ACC112 (cell line): Measurements from ENCODE around the gene GPRIN3.

Source experiments
- H2AFZ ChIP-seq: fragments of 200-600 bp; sonication (generic); one replicate; pipeline ENCODE4 v1.6.0; 2017; ENCODE audit warnings: antibody characterized with exemption, low read length; ENCODE audit not compliant: unreplicated experiment
- H3K27ac ChIP-seq: fragments of 200-600 bp; sonication (generic); 2 replicates; pipeline ENCODE4 v1.5.1; 2014; ENCODE audit warnings: low read depth, mild to moderate bottlenecking, antibody characterized with exemption, low read length, moderate library complexity
- H3K27me3 ChIP-seq: fragments of 200-600 bp; sonication (generic); 2 replicates; pipeline ENCODE4 v1.6.1; 2014; ENCODE audit warnings: mild to moderate bottlenecking, antibody characterized with exemption, low read length, moderate library complexity, mixed read lengths; ENCODE audit not compliant: insufficient read depth
- H3K36me3 ChIP-seq: fragments of 200-600 bp; sonication (generic); 2 replicates; pipeline ENCODE4 v1.6.1; 2016; ENCODE audit warnings: mild to moderate bottlenecking, antibody characterized with exemption, low read length, moderate library complexity, mixed read lengths; ENCODE audit not compliant: insufficient read depth
- H3K4me1 ChIP-seq: fragments of 200-600 bp; sonication (generic); one replicate; pipeline ENCODE4 v1.6.1; 2016; ENCODE audit warnings: low read length, mixed read lengths; ENCODE audit not compliant: insufficient read depth, unreplicated experiment, control insufficient read depth
- H3K4me3 ChIP-seq: fragments of 200-600 bp; sonication (generic); 2 replicates; pipeline ENCODE4 v1.5.1; 2014; ENCODE audit warnings: mild to moderate bottlenecking, low read depth, low read length
- H3K79me2 ChIP-seq: fragments of 200-600 bp; sonication (generic); one replicate; pipeline ENCODE4 v1.6.0; 2016; ENCODE audit warnings: low read length; ENCODE audit not compliant: control insufficient read depth, unreplicated experiment, insufficient read depth

The GPRIN3 gene

DNA sequence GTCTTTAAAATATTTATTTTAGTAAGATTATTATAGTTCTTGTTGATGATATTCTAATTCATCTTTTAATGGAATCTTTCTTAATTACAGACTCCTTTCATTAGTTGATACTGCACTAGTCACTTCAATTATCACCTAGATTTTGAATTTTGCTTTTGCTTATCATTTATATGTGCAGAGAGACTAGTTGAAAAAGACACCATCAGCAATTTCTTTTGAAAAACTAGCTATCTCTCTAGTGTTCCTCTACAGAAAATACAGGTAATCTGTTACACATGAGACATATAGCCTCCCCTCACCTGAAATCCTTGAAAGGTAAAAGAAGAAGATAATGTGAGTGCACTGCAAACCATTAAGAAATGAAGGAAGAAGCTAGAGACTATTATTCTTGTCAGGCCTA is 31.3 kb downstream of the GPRIN3 start:
- H3K4me3 ChIP-seq = no peak overlapping the region
- no peak overlapping the region for H2AFZ ChIP-seq
- peaks cover 34% of the 10 kb centered on the region; the same call in 1 of the 2 replicates for H3K27me3 ChIP-seq
- H3K4me1 ChIP-seq = no peaks in the 10 kb centered on the region
- no peaks in the 10 kb centered on the region for H3K79me2 ChIP-seq
- H3K27ac ChIP-seq = no peak overlapping the region
- no peaks in the 10 kb centered on the region for H3K36me3 ChIP-seq

DNA sequence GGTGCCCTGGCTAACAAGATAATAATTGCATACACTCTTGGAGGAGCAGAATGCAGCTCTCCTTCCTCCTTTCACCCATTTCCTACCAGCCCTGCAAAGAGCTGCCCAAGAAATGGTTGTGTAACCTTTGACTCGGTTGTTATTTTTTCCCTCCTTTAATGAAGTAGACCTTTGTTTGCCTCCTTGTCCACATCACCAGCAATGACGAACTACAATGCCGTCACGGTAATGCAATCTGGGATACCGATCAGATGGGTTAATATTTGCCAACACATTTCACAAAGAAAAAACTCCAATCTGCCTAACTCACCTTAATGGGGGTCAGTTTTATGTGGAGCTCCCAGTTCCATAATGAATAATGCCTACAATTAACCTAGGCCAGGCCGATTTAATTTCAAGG is 32.0 kb downstream of the GPRIN3 start:
- Histone ChIP-seq H3K79me2 (no peaks in the 10 kb centered on the region), H3K36me3 (no peaks in the 10 kb centered on the region), H3K27me3 (peaks cover 40% of the 10 kb centered on the region; the same call in 1 of the 2 replicates), H3K27ac (no peak overlapping the region), H3K4me1 (no peaks in the 10 kb centered on the region), H3K4me3 (no peak overlapping the region), H2AFZ (no peak overlapping the region)

DNA sequence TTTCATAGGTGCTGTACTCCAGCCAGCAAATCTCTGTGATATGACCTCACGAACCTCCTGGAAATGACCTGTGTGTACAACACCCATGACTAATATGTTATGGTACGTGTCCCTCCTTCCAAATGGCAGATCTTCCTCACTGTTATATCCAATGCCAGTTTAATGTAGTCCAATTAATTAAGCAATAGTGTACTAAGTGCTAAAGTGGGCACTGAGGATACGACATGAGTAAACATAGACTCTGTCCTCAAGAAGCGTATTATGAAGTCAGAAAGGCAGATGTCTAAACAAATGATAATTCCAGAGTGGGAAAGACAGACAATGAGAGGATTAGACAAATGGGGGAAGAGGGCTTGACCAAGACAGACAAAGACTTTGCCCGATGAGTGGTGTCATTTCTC is 33.9 kb downstream of the GPRIN3 start:
- no peak overlapping the region for H3K27ac ChIP-seq
- H3K4me3 ChIP-seq = no peak overlapping the region
- peaks cover 52% of the 10 kb centered on the region; the same call in 1 of the 2 replicates for H3K27me3 ChIP-seq
- no peaks in the 10 kb centered on the region for H3K36me3 ChIP-seq
- no peak overlapping the region for H2AFZ ChIP-seq
- H3K4me1 ChIP-seq = no peaks in the 10 kb centered on the region
- no peaks in the 10 kb centered on the region for H3K79me2 ChIP-seq

DNA sequence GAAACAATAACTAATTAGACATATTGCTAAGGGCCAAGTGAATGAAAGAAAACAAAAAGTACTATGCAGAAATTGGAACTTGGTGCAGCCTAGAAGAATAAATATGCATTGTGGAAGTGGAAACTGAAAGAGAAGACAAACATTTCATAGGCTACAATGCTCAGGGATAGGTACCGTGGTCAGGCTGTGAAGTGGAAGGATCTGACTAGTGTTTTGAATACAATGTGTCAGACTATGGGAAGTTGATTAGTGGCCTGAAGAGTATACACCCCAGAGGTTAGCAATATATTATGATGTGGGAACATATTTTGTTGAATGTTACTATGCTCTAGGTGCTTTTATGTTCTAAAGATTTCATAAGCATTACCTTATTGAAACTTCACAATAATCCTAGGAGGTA is 36.8 kb downstream of the GPRIN3 start:
- no peaks in the 10 kb centered on the region for H3K79me2 ChIP-seq
- H3K27me3 ChIP-seq = peaks cover 51% of the 10 kb centered on the region; the same call in 1 of the 2 replicates
- H3K27ac ChIP-seq = no peak overlapping the region
- H3K4me1 ChIP-seq = no peaks in the 10 kb centered on the region
- H2AFZ ChIP-seq = no peak overlapping the region
- H3K36me3 ChIP-seq = no peaks in the 10 kb centered on the region
- H3K4me3 ChIP-seq = no peak overlapping the region

DNA sequence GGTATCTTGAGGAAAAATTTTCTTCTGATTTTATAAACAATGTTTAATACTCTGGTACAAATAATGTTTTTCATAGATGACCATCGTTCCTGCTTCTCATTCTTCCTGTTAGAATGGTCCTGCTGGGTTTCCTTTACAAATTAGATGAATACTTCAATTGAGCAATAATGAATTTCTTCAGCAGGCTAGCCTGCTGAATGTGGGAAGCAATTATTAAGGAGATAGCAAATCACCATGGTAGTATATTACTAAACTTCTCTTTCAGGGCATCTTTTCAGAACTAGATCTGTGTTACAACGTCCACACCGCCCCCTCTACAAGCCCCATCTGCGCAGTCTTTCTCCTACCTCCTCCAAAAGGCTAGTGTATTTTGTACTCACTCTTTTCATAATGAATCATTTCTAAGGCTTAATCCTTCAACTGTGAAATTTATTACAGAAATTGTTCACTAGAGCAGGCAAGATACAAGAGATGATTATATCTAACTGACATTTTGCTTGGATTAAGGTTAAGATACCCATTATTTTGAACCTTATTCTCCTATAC is 38.4 kb downstream of the GPRIN3 start:
- Histone ChIP-seq H3K4me3 (no peak overlapping the region), H3K79me2 (no peaks in the 10 kb centered on the region), H3K27ac (no peak overlapping the region), H3K36me3 (no peaks in the 10 kb centered on the region), H3K4me1 (no peaks in the 10 kb centered on the region), H2AFZ (no peak overlapping the region), H3K27me3 (peaks cover 36% of the 10 kb centered on the region; the same call in 1 of the 2 replicates)

DNA sequence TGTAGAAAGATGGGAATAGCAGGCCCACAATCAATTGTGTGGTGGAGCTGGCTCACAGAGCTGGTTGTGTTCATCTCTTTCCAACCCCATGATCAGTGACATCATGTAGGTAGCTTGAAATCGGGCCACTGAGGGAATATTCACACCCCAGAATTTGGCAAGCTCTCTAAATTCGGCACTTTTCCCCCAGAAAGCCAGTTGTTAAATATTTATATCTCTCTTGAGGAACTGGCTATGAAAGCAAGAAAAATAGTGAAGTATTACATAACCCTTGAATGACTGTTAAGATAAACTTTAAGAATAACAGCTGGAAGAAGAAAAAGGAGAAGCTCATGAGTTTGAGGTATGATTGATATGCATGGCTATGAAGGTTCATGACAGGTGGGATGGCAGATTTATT is 38.9 kb downstream of the GPRIN3 start:
- Histone ChIP-seq H3K79me2 (no peaks in the 10 kb centered on the region), H3K4me3 (no peak overlapping the region), H3K36me3 (no peaks in the 10 kb centered on the region), H2AFZ (no peak overlapping the region), H3K4me1 (no peaks in the 10 kb centered on the region), H3K27ac (no peak overlapping the region), H3K27me3 (peaks cover 35% of the 10 kb centered on the region; the same call in 1 of the 2 replicates)

DNA sequence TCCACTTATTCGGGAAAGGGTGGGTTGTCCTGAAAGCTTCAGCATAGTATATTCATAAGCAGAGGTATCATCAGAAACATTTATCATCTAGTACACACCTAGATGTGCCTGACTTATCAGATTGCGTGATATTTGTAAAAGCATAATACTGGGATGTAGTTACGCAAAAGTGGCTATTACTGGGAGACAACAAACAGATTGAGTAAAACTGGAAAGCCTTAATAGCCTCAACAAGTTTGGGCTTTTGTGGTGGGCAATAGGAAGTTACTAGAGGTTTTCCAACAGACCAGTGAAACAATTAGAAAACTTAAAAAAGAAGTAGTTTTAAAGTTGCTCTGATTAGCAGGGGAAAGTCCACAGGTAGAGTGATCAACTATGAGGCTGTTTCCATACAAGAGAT is 39.8 kb downstream of the GPRIN3 start:
- Histone ChIP-seq H3K27ac (no peak overlapping the region), H2AFZ (no peak overlapping the region), H3K4me3 (no peak overlapping the region), H3K79me2 (no peaks in the 10 kb centered on the region), H3K4me1 (no peaks in the 10 kb centered on the region), H3K36me3 (no peaks in the 10 kb centered on the region), H3K27me3 (peaks cover 35% of the 10 kb centered on the region; the same call in 1 of the 2 replicates)

DNA sequence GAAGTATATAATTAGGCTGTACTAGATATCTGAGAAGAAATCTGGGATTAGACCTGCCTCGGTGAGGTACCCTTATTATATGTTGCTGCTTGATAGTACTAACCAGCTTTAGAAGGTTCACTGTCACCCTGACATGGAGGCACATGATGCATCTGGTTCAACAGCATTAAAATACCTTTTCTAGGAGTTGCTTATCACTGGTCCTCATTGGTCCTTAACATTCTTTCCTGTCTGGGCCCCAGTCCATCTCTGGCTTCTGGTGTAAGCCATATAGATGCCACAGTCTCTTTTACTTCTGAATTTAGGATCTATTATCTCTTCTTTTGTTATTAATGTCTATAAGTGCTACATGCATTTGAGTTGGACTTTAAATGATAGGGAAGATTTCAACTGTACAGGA is 40.2 kb downstream of the GPRIN3 start:
- Histone ChIP-seq H3K27me3 (peaks cover 35% of the 10 kb centered on the region; the same call in 1 of the 2 replicates), H2AFZ (no peak overlapping the region), H3K36me3 (no peaks in the 10 kb centered on the region), H3K79me2 (no peaks in the 10 kb centered on the region), H3K4me1 (no peaks in the 10 kb centered on the region), H3K4me3 (no peak overlapping the region), H3K27ac (no peak overlapping the region)

DNA sequence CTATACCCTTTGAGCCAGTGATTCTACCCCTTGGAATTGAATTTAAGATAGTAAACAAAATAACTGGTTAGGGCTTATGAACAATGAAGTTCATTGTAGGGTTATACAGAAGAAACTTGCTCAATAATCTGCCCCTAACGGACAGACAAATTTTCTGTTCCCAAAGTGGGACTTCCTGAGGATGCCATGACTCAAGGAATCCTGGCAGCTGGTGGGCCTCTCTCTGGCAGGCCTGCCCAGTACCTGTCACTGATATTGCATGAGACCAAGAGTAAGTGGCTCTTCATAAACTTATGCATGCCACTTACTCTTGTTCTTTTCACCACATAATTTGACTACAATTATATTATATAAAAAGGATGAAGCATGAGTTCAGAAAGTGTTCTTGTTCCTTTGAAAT is 41.5 kb downstream of the GPRIN3 start:
- Histone ChIP-seq H3K36me3 (no peaks in the 10 kb centered on the region), H3K4me3 (no peak overlapping the region), H3K4me1 (no peaks in the 10 kb centered on the region), H3K27me3 (peaks cover 28% of the 10 kb centered on the region; the same call in 1 of the 2 replicates), H2AFZ (no peak overlapping the region), H3K27ac (no peak overlapping the region), H3K79me2 (no peaks in the 10 kb centered on the region)

DNA sequence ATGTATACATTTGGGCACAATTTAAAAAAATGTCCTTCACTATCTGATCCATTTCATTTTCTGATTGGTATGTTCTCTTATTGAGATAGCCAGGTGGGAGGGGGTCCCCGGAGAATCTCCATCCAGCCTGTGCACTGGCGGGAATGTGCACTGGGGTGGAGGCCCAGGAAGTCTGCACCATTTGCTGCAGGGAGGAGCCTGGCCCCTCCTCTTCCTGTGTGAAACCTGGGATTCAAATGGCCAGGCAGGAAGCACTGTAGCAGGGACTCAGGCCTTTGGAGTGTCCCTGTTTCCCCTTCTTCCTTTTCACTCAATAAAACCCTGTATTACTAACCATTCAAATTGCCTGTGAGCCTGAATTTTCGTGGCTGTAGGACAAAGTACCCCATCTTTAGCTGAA is 44.3 kb downstream of the GPRIN3 start:
- Histone ChIP-seq H3K79me2 (no peaks in the 10 kb centered on the region), H3K36me3 (no peaks in the 10 kb centered on the region), H3K27me3 (peaks cover 22% of the 10 kb centered on the region), H3K4me1 (no peaks in the 10 kb centered on the region), H3K4me3 (no peak overlapping the region), H2AFZ (no peak overlapping the region), H3K27ac (no peak overlapping the region)

DNA sequence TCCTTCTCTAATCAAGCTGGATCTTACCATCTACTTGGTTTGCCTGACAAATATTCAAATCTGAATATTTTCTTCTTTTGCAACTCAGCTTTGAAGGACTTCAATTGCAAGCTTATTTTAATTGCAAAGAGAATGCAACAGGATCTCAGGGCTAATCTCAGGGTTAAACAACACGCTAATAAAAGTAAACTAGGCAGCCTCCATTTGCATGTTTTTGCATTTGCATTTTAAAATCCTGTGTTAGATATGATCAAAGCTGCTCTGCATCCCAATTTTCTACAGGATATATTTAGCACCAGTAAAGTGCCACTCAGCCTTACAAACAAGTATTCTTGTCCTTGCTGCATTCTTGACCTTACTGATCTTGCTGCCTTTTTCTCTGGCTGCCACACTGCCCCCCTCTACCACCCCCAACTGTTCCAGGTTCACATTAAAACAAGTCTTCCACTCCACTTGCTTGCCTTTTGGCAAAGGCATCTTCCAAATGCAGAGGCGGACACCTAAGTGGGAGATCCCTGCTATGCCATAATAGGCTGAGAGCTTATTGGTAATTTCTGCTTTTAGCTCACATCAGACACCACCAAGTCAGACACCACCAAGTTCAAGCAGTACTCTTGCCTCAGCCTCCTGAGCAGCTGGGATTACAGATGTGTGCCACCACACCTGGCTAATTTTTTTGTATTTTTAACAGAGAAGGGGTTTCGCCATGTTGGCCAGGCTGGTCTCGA is 48.1 kb downstream of the GPRIN3 start:
- Histone ChIP-seq H3K4me1 (no peaks in the 10 kb centered on the region), H2AFZ (no peak overlapping the region), H3K79me2 (no peaks in the 10 kb centered on the region), H3K4me3 (no peak overlapping the region), H3K27me3 (peaks cover 51% of the 10 kb centered on the region), H3K27ac (no peak overlapping the region), H3K36me3 (no peaks in the 10 kb centered on the region)
